GM20431 (cell line): ENCODE data around the gene TSHR.
"Not testable (repeated sequence)": the region's sequence is repeated elsewhere in the genome, so short reads cannot be mapped to it uniquely, and the experiment has no call there.

Source experiments
- in situ Hi-C: fragments of 300-500 bp; cut with MseI, MboI; formaldehyde crosslinking; loops from one replicate; pipeline ENCODE4 v1.15.0; 2020; ENCODE audit warnings: low sequenced_read_pairs; ENCODE audit not compliant: unreplicated experiment

The TSHR gene

GRCh38 chr14:81113945-81114820, 158.8 kb downstream of the TSHR start:
- in situ Hi-C loops, result not testable (repeated sequence)

- in situ Hi-C loops, result no loop called here
These were observed 165.1 kb downstream of the TSHR start for GRCh38 chr14:81120501-81120900.

DNA sequence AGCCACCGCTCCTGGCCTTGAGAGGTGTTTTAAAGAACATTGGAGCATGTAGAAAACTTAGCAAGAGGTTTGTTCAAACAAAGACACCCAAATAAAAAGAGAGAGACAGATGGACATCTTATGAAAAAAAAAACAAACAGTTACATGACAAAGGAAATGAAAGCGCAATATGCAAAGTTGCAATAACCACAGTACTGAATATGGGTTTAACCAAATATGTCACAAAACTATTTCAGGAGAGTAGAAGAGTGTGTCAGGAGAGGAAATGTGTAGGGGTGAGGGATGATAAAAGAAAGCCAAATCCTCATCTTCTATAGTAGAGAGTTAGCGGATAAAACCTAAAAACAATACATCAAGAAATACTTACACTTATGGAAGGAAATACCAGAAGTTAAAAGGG, 166.9 kb downstream of the TSHR start:
- in situ Hi-C loops, result no loop called here

GRCh38 chr14:81123811-81124210, 168.4 kb downstream of the TSHR start:
- in situ Hi-C loops, result no loop called here

GRCh38 chr14:81125536-81125935, 170.1 kb downstream of the TSHR start:
- in situ Hi-C loops, result no loop called here

DNA sequence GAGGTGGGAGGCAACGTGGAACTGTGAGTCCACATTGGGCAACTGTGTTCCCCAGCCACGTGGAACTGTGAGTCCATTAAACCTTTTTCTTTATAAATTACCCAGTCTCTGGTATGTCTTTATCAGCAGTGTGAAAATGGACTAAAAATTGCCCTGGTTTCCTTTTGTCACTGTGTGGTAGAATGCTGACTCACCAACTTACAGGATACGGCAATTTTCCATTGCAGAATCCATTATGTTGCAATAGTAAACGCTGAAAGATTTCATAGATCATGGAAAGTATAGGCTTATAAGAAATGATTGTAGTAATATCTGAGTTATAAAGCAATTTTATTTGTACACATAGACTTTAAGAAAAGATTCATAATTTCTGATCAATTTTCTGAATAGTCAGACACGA, 172.4 kb downstream of the TSHR start:
- in situ Hi-C loops, result no loop called here

GRCh38 chr14:81129242-81129641, 173.8 kb downstream of the TSHR start:
- in situ Hi-C loops, result no loop called here

GRCh38 chr14:81132468-81132867, 177.0 kb downstream of the TSHR start:
- in situ Hi-C loops, result no loop called here

- in situ Hi-C loops, result no loop called here
These were observed 178.0 kb downstream of the TSHR start for GRCh38 chr14:81133400-81133799.

DNA sequence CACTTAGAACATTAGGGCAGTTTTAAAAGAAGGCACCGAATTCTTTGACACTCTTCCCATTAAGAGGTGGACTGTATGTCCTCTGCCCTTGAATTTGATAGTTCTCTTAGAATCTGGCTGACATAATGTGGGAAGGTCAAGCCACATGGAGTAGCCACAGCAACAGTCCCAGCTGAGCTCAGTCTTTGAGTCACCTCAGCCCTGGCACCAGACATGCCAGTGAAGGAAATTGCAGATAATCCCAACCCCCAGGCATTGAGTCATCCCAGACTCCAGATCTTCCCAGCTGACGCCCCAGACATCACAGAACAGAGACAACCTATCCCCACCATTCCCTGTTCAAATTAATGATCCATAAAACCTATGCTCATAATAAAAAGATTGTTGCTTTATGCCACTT, 181.9 kb downstream of the TSHR start:
- in situ Hi-C loops, result no loop called here

GRCh38 chr14:81138429-81138828, 183.0 kb downstream of the TSHR start:
- in situ Hi-C loops, result no loop called here

GRCh38 chr14:81141426-81141825, 186.0 kb downstream of the TSHR start:
- in situ Hi-C loops, result no loop called here

- in situ Hi-C loops, result no loop called here
These were observed 188.4 kb downstream of the TSHR start for GRCh38 chr14:81143793-81144192.

GRCh38 chr14:81144824-81145603, 189.6 kb downstream of the TSHR start:
- in situ Hi-C loops, result no loop called here

GRCh38 chr14:81147140-81147897, 191.9 kb downstream of the TSHR start:
- in situ Hi-C loops, result no loop called here

- in situ Hi-C loops, result no loop called here
These were observed 193.2 kb downstream of the TSHR start for GRCh38 chr14:81148635-81149034.

DNA sequence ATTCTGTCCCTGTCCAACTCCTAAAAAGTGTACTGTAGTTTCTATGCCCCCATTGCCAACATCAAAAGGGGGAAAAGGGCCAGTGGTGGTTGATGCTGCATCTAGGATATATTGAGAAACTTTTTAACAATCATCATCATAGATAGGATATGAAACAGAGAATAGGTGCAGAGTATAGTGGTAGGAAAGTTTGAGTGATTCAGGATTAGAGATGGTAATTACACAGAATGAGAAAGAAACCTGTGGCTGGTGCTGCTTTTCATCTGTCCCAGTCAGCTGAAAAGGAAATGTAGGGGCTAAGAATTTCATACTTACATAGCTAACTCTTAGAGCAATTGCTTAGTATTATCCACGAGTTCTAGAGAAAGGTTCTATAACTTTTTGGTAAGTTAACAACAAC, 197.8 kb downstream of the TSHR start:
- in situ Hi-C loops, result loop anchor here (25.0 kb wide), 1 partner anchor 166 kb away; no protein-coding TSS in a partner anchor

GRCh38 chr14:81157431-81157830, 202.0 kb downstream of the TSHR start:
- in situ Hi-C loops, result loop anchor here (25.0 kb wide), 1 partner anchor 170 kb away; no protein-coding TSS in a partner anchor

DNA sequence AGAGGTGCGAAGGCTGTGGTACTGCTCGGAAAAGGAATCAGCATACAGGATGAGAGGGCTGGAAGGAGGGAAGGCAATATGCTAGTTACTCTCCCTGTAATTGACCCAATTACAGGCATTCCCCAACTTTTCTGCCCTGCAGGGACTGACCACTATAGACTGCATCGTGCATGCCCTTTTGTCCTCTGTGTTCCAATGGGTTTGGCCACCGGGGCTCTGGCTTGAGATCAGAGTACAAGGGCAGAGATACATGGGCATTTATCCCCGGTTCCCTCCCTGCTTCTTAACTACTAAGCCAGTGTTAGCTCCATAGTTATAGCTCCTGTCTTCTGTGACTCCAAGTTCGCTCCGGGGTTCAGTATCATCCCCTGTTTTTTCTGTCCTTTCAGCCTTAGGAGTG, 205.7 kb downstream of the TSHR start:
- in situ Hi-C loops, result loop anchor here (25.0 kb wide), 1 partner anchor 174 kb away; no protein-coding TSS in a partner anchor

GRCh38 chr14:81161749-81162148, 206.3 kb downstream of the TSHR start:
- in situ Hi-C loops, result loop anchor here (25.0 kb wide), 1 partner anchor 174 kb away; no protein-coding TSS in a partner anchor
